HG03060 (cell line): ENCODE data around the gene TRIM75.
"Not testable (repeated sequence)": the region's sequence is repeated elsewhere in the genome, so short reads cannot be mapped to it uniquely, and the experiment has no call there.

Source experiments
- ATAC-seq: cut with Tn5 transposase; IDR thresholded peaks from one replicate; pipeline ENCODE4 v1.9.1; 2021; ENCODE audit warnings: low read depth, moderate number of reproducible peaks; ENCODE audit not compliant: unreplicated experiment

Gene TRIM75

GRCh38 chr4:165053645-165054044 lies at the start of gene TRIM75:
TSS of gene TRIM75 (plus strand) at chr4:165053866. CDS start at chr4:165059148, 5,282 bp downstream.
- ATAC-seq = no peak

GRCh38 chr4:165005352-165005925 lies 48.2 kb upstream of the TRIM75 start:
- ATAC-seq = no peak

GRCh38 chr4:165006456-165006855 lies 47.2 kb upstream of the TRIM75 start:
- ATAC-seq = no peak

GRCh38 chr4:165006886-165007285 lies 46.8 kb upstream of the TRIM75 start:
- no peak for ATAC-seq

GRCh38 chr4:165009493-165010227 lies 44.0 kb upstream of the TRIM75 start:
- no peak for ATAC-seq

GRCh38 chr4:165010487-165010886 lies 43.2 kb upstream of the TRIM75 start:
- no peak for ATAC-seq

- ATAC-seq = no peak
Measured at GRCh38 chr4:165010991-165011390, 42.7 kb upstream of the TRIM75 start.

- no peak for ATAC-seq
Measured at GRCh38 chr4:165011403-165011802, 42.3 kb upstream of the TRIM75 start.

- no peak for ATAC-seq
Measured at GRCh38 chr4:165013691-165014090, 40.0 kb upstream of the TRIM75 start.

GRCh38 chr4:165016971-165017370 lies 36.7 kb upstream of the TRIM75 start:
- no peak for ATAC-seq

- ATAC-seq = not testable (repeated sequence)
Measured at GRCh38 chr4:165019995-165020394, 33.7 kb upstream of the TRIM75 start.

- ATAC-seq = not testable (repeated sequence)
Measured at GRCh38 chr4:165025782-165026181, 27.9 kb upstream of the TRIM75 start.

GRCh38 chr4:165027762-165028402 lies 25.8 kb upstream of the TRIM75 start:
- no peak for ATAC-seq

GRCh38 chr4:165031436-165032211 lies 22.0 kb upstream of the TRIM75 start, which contains the start of gene TRIM60:
TSS of gene TRIM60 (plus strand) at chr4:165031999. CDS start at chr4:165040073, 8,074 bp downstream.
- ATAC-seq = no peak

- no peak for ATAC-seq
Measured at GRCh38 chr4:165048170-165048569, 5.5 kb upstream of the TRIM75 start.

- ATAC-seq = no peak
Measured at GRCh38 chr4:165052627-165053026, 1.0 kb upstream of the TRIM75 start.

GRCh38 chr4:165055601-165056000 lies 1.9 kb downstream of the TRIM75 start:
- no peak for ATAC-seq

GRCh38 chr4:165058666-165059065 lies 5.0 kb downstream of the TRIM75 start:
- no peak for ATAC-seq

GRCh38 chr4:165059386-165059785 lies 5.7 kb downstream of the TRIM75 start:
- no peak for ATAC-seq

GRCh38 chr4:165060938-165061337 lies 7.3 kb downstream of the TRIM75 start:
- no peak for ATAC-seq

GRCh38 chr4:165070560-165070959 lies 16.9 kb downstream of the TRIM75 start:
- ATAC-seq = no peak
